Smooth muscle cell (in vitro differentiated cells): ENCODE measurements around the gene LTBP2. TPM values are rescaled to one million over a fixed set of nuclear protein-coding genes. Genes with fewer than 3 reads are reported as not detected.

Source experiments
- DNase-seq: peaks from one replicate; lab custom pipeline; 2025; ENCODE audit not compliant: unreplicated experiment; lab: John Stamatoyannopoulos, UW
- H2AFZ ChIP-seq: fragments of 200-600 bp; sonication (generic); 2 replicates; pipeline ENCODE4 v1.6.0; 2016; ENCODE audit warnings: antibody characterized with exemption, low read depth, mild to moderate bottlenecking
- H3F3A ChIP-seq: fragments of 200-600 bp; sonication (generic); 2 replicates; pipeline ENCODE4 v1.6.0; 2017; ENCODE audit warnings: antibody characterized with exemption, low read depth
- H3K27ac ChIP-seq: fragments of 200-600 bp; sonication (generic); 2 replicates; pipeline ENCODE4 v1.5.1; 2016; ENCODE audit warnings: low read depth, mild to moderate bottlenecking
- H3K27me3 ChIP-seq: fragments of 200-600 bp; sonication (generic); 2 replicates; pipeline ENCODE4 v1.6.1; 2016; ENCODE audit warnings: low read depth, mild to moderate bottlenecking
- H3K36me3 ChIP-seq: fragments of 200-600 bp; sonication (generic); 2 replicates; pipeline ENCODE4 v1.5.1; 2016; ENCODE audit warnings: low read depth
- H3K4me1 ChIP-seq: fragments of 200-600 bp; sonication (generic); 2 replicates; pipeline ENCODE4 v1.5.1; 2016; ENCODE audit warnings: low read depth
- H3K4me2 ChIP-seq: fragments of 200-600 bp; sonication (generic); 2 replicates; pipeline ENCODE4 v1.6.0; 2016; ENCODE audit warnings: mild to moderate bottlenecking
- H3K4me3 ChIP-seq: fragments of 200-600 bp; sonication (generic); 2 replicates; pipeline ENCODE4 v1.5.1; 2016; ENCODE audit warnings: mild to moderate bottlenecking
- H3K79me2 ChIP-seq: fragments of 200-600 bp; sonication (generic); 2 replicates; pipeline ENCODE4 v1.6.0; 2016; ENCODE audit warnings: low read depth, mild to moderate bottlenecking
- H3K9ac ChIP-seq: fragments of 200-600 bp; sonication (generic); 2 replicates; pipeline ENCODE4 v1.6.0; 2016; ENCODE audit warnings: low read depth
- H3K9me3 ChIP-seq: fragments of 200-600 bp; sonication (generic); replicated peaks from 2 replicates; pipeline ENCODE4 v1.5.1; 2016; ENCODE audit warnings: low read depth
- H4K20me1 ChIP-seq: fragments of 200-600 bp; sonication (generic); 2 replicates; pipeline ENCODE4 v1.6.0; 2016; ENCODE audit warnings: low read depth
- WGBS: methylation state at CpG from one replicate; pipeline ENCODE4 v1.1.7; 2016; ENCODE audit warnings: low lambda C conversion rate; 5-methylcytosine and 5-hydroxymethylcytosine counted together
- polyA plus RNA-seq: library from polyadenylated mRNA; unstranded; fragments of >200 nt; fragmentation: Nextera tagmentation; extraction: Ambion mirVana; gene quantifications from 2 replicates; pipeline ENCODE4 v1.2.1, GENCODE V29; 2016
- total RNA-seq: library from RNA; depleted of rRNA; stranded (reverse); fragments of >200 nt; gene quantifications from 2 replicates; pipeline ENCODE4 v1.2.3, GENCODE V29; 2014
- TF ChIP-seq, protein P1 (sequence below): fragments of 200-600 bp; sonication (generic); IDR thresholded peaks from 2 replicates; pipeline ENCODE4 v1.5.1; 2017; ENCODE audit warnings: borderline replicate concordance, mild to moderate bottlenecking, antibody characterized with exemption; ENCODE audit not compliant: insufficient read depth, poor library complexity, severe bottlenecking

LTBP2 gene
- total and polyA plus RNA-seq, 2 experiments from 2014 or later = 90.1 to 108 TPM

DNA sequence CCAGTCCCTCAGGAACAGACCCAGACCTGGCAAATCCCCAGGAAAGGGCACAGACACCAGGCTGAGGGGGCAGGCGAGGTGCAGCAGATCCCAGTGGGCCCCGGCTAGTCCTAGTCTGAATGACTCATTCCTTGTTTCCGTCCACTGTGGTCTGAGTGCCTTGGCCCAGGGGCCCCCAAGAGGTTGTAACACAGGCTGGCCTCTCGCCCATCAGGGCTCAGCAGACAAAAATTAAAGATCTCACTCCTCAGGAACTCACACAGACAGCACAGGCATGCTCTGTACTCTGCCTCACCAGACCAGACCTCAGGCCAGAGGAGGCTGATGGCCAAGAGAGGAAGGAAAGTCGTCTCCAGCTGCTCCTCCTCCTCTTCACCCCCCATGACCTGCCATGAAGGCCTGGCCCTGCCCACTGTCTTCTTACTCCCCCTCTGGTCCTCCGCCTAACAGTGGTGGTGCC is 7.7 kb upstream of the LTBP2 start:
- peaks cover 27% of the 10 kb centered on the region for H3K4me1 ChIP-seq
- no peak overlapping the region for H3K4me3 ChIP-seq
- peak overlapping the region; percentile 57 for H3K4me2 ChIP-seq
- WGBS = 10% methylated on average over 6 of the region's 6 CpGs
- no peaks in the 10 kb centered on the region for H4K20me1 ChIP-seq
- no peaks in the 10 kb centered on the region for H3K36me3 ChIP-seq
- H3K27me3 ChIP-seq = no peaks in the 10 kb centered on the region
- H3K9ac ChIP-seq = peak overlapping the region; percentile 82
- peaks cover 52% of the 10 kb centered on the region for H3F3A ChIP-seq
- peak; percentile 47 for DNase-seq
- no peaks in the 10 kb centered on the region for H3K79me2 ChIP-seq
- no peaks in the 10 kb centered on the region for H3K9me3 ChIP-seq
- H2AFZ ChIP-seq = no peak overlapping the region
- TF ChIP-seq, protein P1, sequence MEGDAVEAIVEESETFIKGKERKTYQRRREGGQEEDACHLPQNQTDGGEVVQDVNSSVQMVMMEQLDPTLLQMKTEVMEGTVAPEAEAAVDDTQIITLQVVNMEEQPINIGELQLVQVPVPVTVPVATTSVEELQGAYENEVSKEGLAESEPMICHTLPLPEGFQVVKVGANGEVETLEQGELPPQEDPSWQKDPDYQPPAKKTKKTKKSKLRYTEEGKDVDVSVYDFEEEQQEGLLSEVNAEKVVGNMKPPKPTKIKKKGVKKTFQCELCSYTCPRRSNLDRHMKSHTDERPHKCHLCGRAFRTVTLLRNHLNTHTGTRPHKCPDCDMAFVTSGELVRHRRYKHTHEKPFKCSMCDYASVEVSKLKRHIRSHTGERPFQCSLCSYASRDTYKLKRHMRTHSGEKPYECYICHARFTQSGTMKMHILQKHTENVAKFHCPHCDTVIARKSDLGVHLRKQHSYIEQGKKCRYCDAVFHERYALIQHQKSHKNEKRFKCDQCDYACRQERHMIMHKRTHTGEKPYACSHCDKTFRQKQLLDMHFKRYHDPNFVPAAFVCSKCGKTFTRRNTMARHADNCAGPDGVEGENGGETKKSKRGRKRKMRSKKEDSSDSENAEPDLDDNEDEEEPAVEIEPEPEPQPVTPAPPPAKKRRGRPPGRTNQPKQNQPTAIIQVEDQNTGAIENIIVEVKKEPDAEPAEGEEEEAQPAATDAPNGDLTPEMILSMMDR = no peak
- peak overlapping the region; percentile 97 for H3K27ac ChIP-seq

DNA sequence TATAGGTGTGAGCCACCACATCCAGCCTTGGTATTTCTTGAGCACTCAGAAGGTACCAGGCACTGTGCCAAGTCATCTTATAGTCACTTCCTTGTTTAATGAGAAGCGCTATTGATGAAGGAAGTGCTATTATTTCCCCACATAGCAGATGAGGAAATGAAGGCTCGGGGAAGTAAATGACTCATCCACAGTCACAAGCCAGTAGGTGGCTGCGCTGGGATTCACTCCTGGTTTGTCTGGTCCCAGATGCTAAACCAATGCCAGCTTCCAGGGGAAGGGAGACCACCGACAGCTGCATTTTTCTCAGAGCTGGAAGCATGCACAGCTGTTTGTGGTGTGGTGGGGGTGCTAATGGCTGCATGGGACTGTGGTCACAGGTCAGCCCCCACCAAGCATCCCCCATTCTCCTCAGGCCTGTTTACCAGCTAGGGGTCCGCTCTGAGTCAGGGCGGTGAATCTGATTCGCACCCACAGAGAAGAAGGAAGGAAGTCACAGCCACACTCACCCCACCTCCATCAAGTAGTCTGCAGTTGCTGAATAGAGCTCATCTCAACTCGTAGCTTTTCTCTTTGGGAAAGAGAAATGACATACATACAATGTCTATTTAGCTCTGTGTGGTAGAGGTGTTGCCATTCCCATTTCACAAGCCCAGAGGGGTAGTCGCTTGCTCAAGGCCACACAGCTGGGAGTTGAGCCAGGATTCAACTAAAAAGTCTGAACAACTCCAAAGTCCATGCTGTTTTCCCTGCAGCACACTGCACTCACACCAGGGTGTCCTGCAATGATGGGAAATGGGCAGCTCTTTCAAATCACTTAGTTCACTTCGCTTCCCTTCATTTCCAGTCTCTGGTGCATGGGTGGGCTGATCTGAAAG is 6.3 kb upstream of the LTBP2 start:
- Histone ChIP-seq H2AFZ (no peak overlapping the region), H3K9ac (peak overlapping the region; percentile 81), H3K4me3 (no peak overlapping the region), H3K4me2 (peak overlapping the region; percentile 54), H3K79me2 (no peaks in the 10 kb centered on the region), H3F3A (peaks cover 62% of the 10 kb centered on the region), H3K27me3 (no peaks in the 10 kb centered on the region), H3K4me1 (peaks cover 27% of the 10 kb centered on the region), H3K9me3 (no peaks in the 10 kb centered on the region), H4K20me1 (no peaks in the 10 kb centered on the region), H3K36me3 (no peaks in the 10 kb centered on the region), H3K27ac (peak overlapping the region; percentile 97)
- WGBS = 55% methylated on average over 10 of the region's 10 CpGs
- TF ChIP-seq, protein P1 = no peak
- no peak for DNase-seq

DNA sequence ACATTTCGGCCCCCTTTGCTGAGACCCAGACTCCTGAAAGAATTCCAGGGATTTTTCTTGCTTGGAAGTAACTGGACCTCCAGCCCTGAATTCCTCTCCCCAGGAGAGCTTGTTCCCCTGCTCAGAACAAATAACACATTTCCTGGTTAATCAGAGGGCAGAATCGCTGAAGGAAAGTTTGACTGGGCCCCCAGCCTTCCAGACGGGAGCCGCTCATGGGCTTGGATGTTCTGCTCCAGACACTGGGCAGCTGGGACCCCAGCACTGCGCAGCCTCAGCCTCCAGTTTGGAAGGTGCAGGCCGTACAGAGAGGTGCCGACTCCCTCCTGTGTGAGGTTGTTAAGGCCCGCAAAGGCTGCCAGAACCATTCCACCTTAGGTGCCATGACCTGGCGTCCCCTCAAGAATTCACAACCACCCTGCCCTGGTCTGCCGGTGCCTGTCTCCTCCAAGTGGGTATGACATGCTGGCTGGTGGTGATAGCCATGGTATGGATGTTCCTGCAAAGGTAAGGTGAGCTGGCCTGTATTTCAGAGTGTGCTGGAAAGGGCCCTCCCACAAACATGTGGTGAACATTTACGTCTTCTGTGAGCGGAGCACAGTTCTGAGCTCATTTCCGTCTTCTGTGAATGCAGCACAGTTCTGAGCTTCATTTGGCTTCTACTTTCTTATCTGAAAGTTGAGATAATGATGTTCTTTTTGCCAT is 5.1 kb upstream of the LTBP2 start:
- 68% methylated on average over 13 of the region's 13 CpGs for WGBS
- H3K4me2 ChIP-seq = peak overlapping the region; percentile 32
- no peak overlapping the region for H3K4me3 ChIP-seq
- H3K9me3 ChIP-seq = no peaks in the 10 kb centered on the region
- H3K4me1 ChIP-seq = peaks cover 27% of the 10 kb centered on the region
- DNase-seq = no peak
- TF ChIP-seq, protein P1 = no peak
- H3K27ac ChIP-seq = peak overlapping the region; percentile 97
- H4K20me1 ChIP-seq = no peaks in the 10 kb centered on the region
- no peaks in the 10 kb centered on the region for H3K27me3 ChIP-seq
- H3F3A ChIP-seq = peaks cover 63% of the 10 kb centered on the region
- no peak overlapping the region for H2AFZ ChIP-seq
- peaks cover 2% of the 10 kb centered on the region for H3K79me2 ChIP-seq
- peak overlapping the region; percentile 22 for H3K9ac ChIP-seq
- H3K36me3 ChIP-seq = no peaks in the 10 kb centered on the region
